ENCODE results near the gene LPAR2. TPM values are rescaled to one million over a fixed set of nuclear protein-coding genes. Genes with fewer than 3 reads are reported as not detected.
A peak's percentile ranks its signal among the peaks of the same experiment; 100 is the strongest.

The LPAR2 gene
- total and polyA plus RNA-seq, 8 donors, result 9.6 to 28.6 (median 11.4) TPM

- H3K27me3 ChIP-seq, result no peaks in the 10 kb centered on the region
- H3K36me3 ChIP-seq, result no peaks in the 10 kb centered on the region
- 97 to 100% methylated on average over 4 of the region's 4 CpGs for WGBS, 2 donors
- no peaks in the 10 kb centered on the region for H3K9me3 ChIP-seq
- intact Hi-C loops (cut with DNase I), result no loop called here
- no peaks in the 10 kb centered on the region for H3K4me1 ChIP-seq
- H3K27ac ChIP-seq, result no peak overlapping the region
- FAIRE-seq (no peak), DNase-seq (no peak), ATAC-seq (no peak)
- no peak overlapping the region for H3K4me3 ChIP-seq
- TF ChIP-seq CTCF (IDR thresholded peaks at IDR 0.05), result no peak
Measured at GRCh38 chr19:19594381-19594780, 33.6 kb downstream of the LPAR2 start.

GRCh38 chr19:19592690-19593089, 35.3 kb downstream of the LPAR2 start:
- Histone ChIP-seq H3K36me3 (no peaks in the 10 kb centered on the region), H3K9me3 (no peaks in the 10 kb centered on the region), H3K27ac (no peak overlapping the region), H3K4me3 (no peak overlapping the region), H3K27me3 (no peaks in the 10 kb centered on the region), H3K4me1 (no peaks in the 10 kb centered on the region)
- TF ChIP-seq CTCF (IDR thresholded peaks at IDR 0.05), result no peak
- DNase-seq (no peak), FAIRE-seq (no peak), ATAC-seq (no peak)
- intact Hi-C loops (cut with DNase I), result no loop called here
- WGBS, 2 donors, result 81 to 91% methylated on average over 10 of the region's 10 CpGs

GRCh38 chr19:19591133-19591825, 36.7 kb downstream of the LPAR2 start:
- FAIRE-seq (no peak), ATAC-seq (peak in 3 of 4 donors; percentile 77 to 87 (median 84)), DNase-seq (peak in 3 of 6 donors; percentile 8 to 37 (median 17))
- Histone ChIP-seq H3K9me3 (no peaks in the 10 kb centered on the region), H3K27ac (peak overlapping the region in 3 of 4 donors; percentile 17 to 64 (median 61)), H3K4me1 (no peaks in the 10 kb centered on the region), H3K27me3 (no peaks in the 10 kb centered on the region), H3K36me3 (no peaks in the 10 kb centered on the region), H3K4me3 (no peak overlapping the region)
- no peak for TF ChIP-seq CTCF (IDR thresholded peaks at IDR 0.05)
- 45 to 50% methylated on average over 13 of the region's 13 CpGs for WGBS, 2 donors
- intact Hi-C loops (cut with DNase I), result no loop called here

- TF ChIP-seq CTCF (IDR thresholded peaks at IDR 0.05), result no peak
- Histone ChIP-seq H3K27me3 (no peaks in the 10 kb centered on the region), H3K36me3 (no peaks in the 10 kb centered on the region), H3K4me1 (no peaks in the 10 kb centered on the region), H3K9me3 (no peaks in the 10 kb centered on the region), H3K27ac (no peak overlapping the region), H3K4me3 (no peak overlapping the region)
- no peak for FAIRE-seq
- intact Hi-C loops (cut with DNase I), result no loop called here
- ATAC-seq, result no peak
- WGBS, 2 donors, result 60 to 70% methylated on average over 2 of the region's 2 CpGs
- DNase-seq, result no peak
Measured at GRCh38 chr19:19588546-19588945, 39.5 kb downstream of the LPAR2 start.

- intact Hi-C loops (cut with DNase I), result no loop called here
- H3K4me3 ChIP-seq, result no peak overlapping the region
- DNase-seq (no peak), ATAC-seq (no peak), FAIRE-seq (no peak)
- 77 to 87% methylated on average over 5 of the region's 5 CpGs for WGBS, 2 donors
- no peak for TF ChIP-seq CTCF (IDR thresholded peaks at IDR 0.05)
- no peaks in the 10 kb centered on the region for H3K4me1 ChIP-seq
- no peaks in the 10 kb centered on the region for H3K36me3 ChIP-seq
- no peaks in the 10 kb centered on the region for H3K27me3 ChIP-seq
- no peak overlapping the region for H3K27ac ChIP-seq
- H3K9me3 ChIP-seq, result no peaks in the 10 kb centered on the region
Measured at GRCh38 chr19:19587771-19588170, 40.2 kb downstream of the LPAR2 start.

Measured in pancreas (tissue), 10 donors.